ENCODE results near the gene CELSR2. TPM values are rescaled to one million over a fixed set of nuclear protein-coding genes. Genes with fewer than 3 reads are reported as not detected.

CELSR2 gene
- total RNA-seq, 1 experiment from 2014 or later: 6.9 TPM

- intact Hi-C loops (cut with micrococcal nuclease): no loop called here
- peaks cover 18% of the 10 kb centered on the region for H3K36me3 Mint-ChIP-seq (ENCODE audit: insufficient read depth, unreplicated experiment)
- no TSS peak for BruUV-seq (replicated peaks)
- DNase-seq (ENCODE audit: unreplicated experiment): no peak
- TF ChIP-seq CTCF (IDR thresholded peaks at IDR 0.05; ENCODE audit: unreplicated experiment): no peak
- no peaks in the 10 kb centered on the region for H3K9me3 Mint-ChIP-seq (ENCODE audit: unreplicated experiment)
- H3K4me3 Mint-ChIP-seq (ENCODE audit: unreplicated experiment): no peak overlapping the region
- POLR2A ChIA-PET: no interaction called here
- no peak overlapping the region for H3K27ac Mint-ChIP-seq (ENCODE audit: low read depth, unreplicated experiment)
- CTCF ChIA-PET: no interaction called here
- H3K4me1 Mint-ChIP-seq (ENCODE audit: insufficient read depth, unreplicated experiment): peaks cover 32% of the 10 kb centered on the region
- no peaks in the 10 kb centered on the region for H3K27me3 Mint-ChIP-seq (ENCODE audit: insufficient read depth, unreplicated experiment)
These were observed 20.8 kb downstream of the CELSR2 start for GRCh38 chr1:109269981-109270622.

GRCh38 chr1:109270623-109271317, 21.4 kb downstream of the CELSR2 start:
- Mint-ChIP-seq H3K4me3 (ENCODE audit: unreplicated experiment) (no peak overlapping the region), H3K4me1 (ENCODE audit: insufficient read depth, unreplicated experiment) (peaks cover 39% of the 10 kb centered on the region), H3K36me3 (ENCODE audit: insufficient read depth, unreplicated experiment) (peaks cover 18% of the 10 kb centered on the region), H3K9me3 (ENCODE audit: unreplicated experiment) (no peaks in the 10 kb centered on the region), H3K27ac (ENCODE audit: low read depth, unreplicated experiment) (no peak overlapping the region), H3K27me3 (ENCODE audit: insufficient read depth, unreplicated experiment) (no peaks in the 10 kb centered on the region)
- no peak for TF ChIP-seq CTCF (IDR thresholded peaks at IDR 0.05; ENCODE audit: unreplicated experiment)
- no peak for DNase-seq (ENCODE audit: unreplicated experiment)
- ChIA-PET CTCF (no interaction called here), POLR2A (no interaction called here)
- intact Hi-C loops (cut with micrococcal nuclease): no loop called here
- BruUV-seq (replicated peaks): no TSS peak

GRCh38 chr1:109271458-109271857, 22.1 kb downstream of the CELSR2 start:
- Mint-ChIP-seq H3K4me1 (ENCODE audit: insufficient read depth, unreplicated experiment) (peaks cover 41% of the 10 kb centered on the region), H3K4me3 (ENCODE audit: unreplicated experiment) (no peak overlapping the region), H3K27me3 (ENCODE audit: insufficient read depth, unreplicated experiment) (no peaks in the 10 kb centered on the region), H3K9me3 (ENCODE audit: unreplicated experiment) (no peaks in the 10 kb centered on the region), H3K27ac (ENCODE audit: low read depth, unreplicated experiment) (no peak overlapping the region), H3K36me3 (ENCODE audit: insufficient read depth, unreplicated experiment) (peaks cover 17% of the 10 kb centered on the region)
- ChIA-PET CTCF (no interaction called here), POLR2A (interaction anchor here (0.6 kb wide), 1 partner anchor 11 kb away, joined by 3 read pairs; the partner anchor contains the start of gene PSRC1)
- BruUV-seq (replicated peaks): no TSS peak
- TF ChIP-seq CTCF (IDR thresholded peaks at IDR 0.05; ENCODE audit: unreplicated experiment): no peak
- intact Hi-C loops (cut with micrococcal nuclease): no loop called here
- no peak for DNase-seq (ENCODE audit: unreplicated experiment)

GRCh38 chr1:109272021-109272799, 22.9 kb downstream of the CELSR2 start:
- DNase-seq (ENCODE audit: unreplicated experiment): no peak
- CTCF ChIA-PET: interaction anchor here (1.4 kb wide), 1 partner anchor 8 kb away, joined by 3 read pairs; no protein-coding TSS in a partner anchor
- POLR2A ChIA-PET: interaction anchor here (0.6 to 2.0 kb wide), 2 partner anchors 11 to 119 kb away, joined by 3 to 20 read pairs; partner anchors contain the start of gene PSRC1
- peaks cover 40% of the 10 kb centered on the region for H3K4me1 Mint-ChIP-seq (ENCODE audit: insufficient read depth, unreplicated experiment)
- intact Hi-C loops (cut with micrococcal nuclease): no loop called here
- no peaks in the 10 kb centered on the region for H3K9me3 Mint-ChIP-seq (ENCODE audit: unreplicated experiment)
- H3K27ac Mint-ChIP-seq (ENCODE audit: low read depth, unreplicated experiment): peak overlapping the region; percentile 42
- no peak for TF ChIP-seq CTCF (IDR thresholded peaks at IDR 0.05; ENCODE audit: unreplicated experiment)
- no peak overlapping the region for H3K4me3 Mint-ChIP-seq (ENCODE audit: unreplicated experiment)
- BruUV-seq (replicated peaks): no TSS peak
- no peaks in the 10 kb centered on the region for H3K27me3 Mint-ChIP-seq (ENCODE audit: insufficient read depth, unreplicated experiment)
- H3K36me3 Mint-ChIP-seq (ENCODE audit: insufficient read depth, unreplicated experiment): peaks cover 12% of the 10 kb centered on the region
